Measurements from ENCODE around the gene USH2A. TPM values are rescaled to one million over a fixed set of nuclear protein-coding genes. Genes with fewer than 3 reads are reported as not detected.

USH2A gene
- polyA plus RNA-seq, 3 donors = not detected

DNA sequence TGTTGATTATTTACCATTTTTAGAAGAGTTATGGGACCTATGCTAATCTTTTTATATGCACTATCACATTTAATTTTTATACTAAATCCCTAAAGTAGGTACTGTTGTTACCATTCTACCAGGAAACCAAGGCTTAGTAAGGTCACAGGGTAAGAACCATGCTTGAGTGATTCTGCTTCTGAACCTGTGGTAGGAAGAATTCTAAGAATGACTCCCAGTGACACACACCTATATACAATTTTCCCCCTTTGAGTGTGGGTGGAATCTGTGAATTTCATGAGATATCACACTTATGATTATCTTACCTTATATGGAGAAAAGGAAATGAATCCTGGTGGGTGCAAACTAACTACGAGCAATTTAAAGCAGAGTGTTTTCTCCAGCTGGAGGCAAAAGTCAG, 391.0 kb downstream of the USH2A start:
- no CpG with 5 or more reads among the region's 1 CpG for WGBS (ENCODE audit: insufficient coverage)
- H3K27ac ChIP-seq (ENCODE audit: low read depth in 1 of 2, low read length in 2 of 2) = no peak overlapping the region
- Mint-ChIP-seq H3K9me3 (no peaks in the 10 kb centered on the region), H3K27me3 (ENCODE audit: low read depth in 3 of 3) (peaks cover 0 to 1% (median 0%) of the 10 kb centered on the region in 3 donors), H3K36me3 (no peaks in the 10 kb centered on the region), H3K27ac (no peak overlapping the region), H3K4me3 (no peak overlapping the region), H3K4me1 (no peaks in the 10 kb centered on the region)
- no peak overlapping the region for H3K4me2 ChIP-seq (replicated peaks; ENCODE audit: extremely low read depth, low read length, poor library complexity, severe bottlenecking)
- no peaks in the 10 kb centered on the region for H3K9me3 ChIP-seq (replicated peaks in 1 of 2; ENCODE audit: control insufficient read depth in 1 of 2, insufficient read depth in 1 of 2, low read length in 2 of 2)
- no peaks in the 10 kb centered on the region for H3K36me3 ChIP-seq (replicated peaks in 1 of 2; ENCODE audit: control insufficient read depth in 1 of 2, insufficient read depth in 2 of 2, low read length in 2 of 2)
- no peak overlapping the region for H3K4me3 ChIP-seq (replicated peaks in 1 of 3; ENCODE audit: low read depth in 2 of 3, low read length in 3 of 3)
- intact Hi-C loops (cut with micrococcal nuclease) = no loop called here
- H3K9ac ChIP-seq (ENCODE audit: insufficient read depth, low read length, poor library complexity, severe bottlenecking) = no peak overlapping the region
- H4K20me1 ChIP-seq (ENCODE audit: insufficient read depth, low read length) = no peaks in the 10 kb centered on the region
- H3K27me3 ChIP-seq (ENCODE audit: control insufficient read depth in 2 of 2, insufficient read depth in 2 of 2, low read length in 2 of 2) = no peaks in the 10 kb centered on the region
- H2AFZ ChIP-seq (ENCODE audit: insufficient read depth, low read depth, low read length, poor library complexity, severe bottlenecking) = no peak overlapping the region
- DNase-seq = no peak
- no peaks in the 10 kb centered on the region for H3K79me2 ChIP-seq (ENCODE audit: insufficient read depth, low read length)
- no peaks in the 10 kb centered on the region for H3K4me1 ChIP-seq (ENCODE audit: control insufficient read depth in 1 of 2, insufficient read depth in 2 of 2, low read length in 2 of 2)
- TF ChIP-seq, protein P1, sequence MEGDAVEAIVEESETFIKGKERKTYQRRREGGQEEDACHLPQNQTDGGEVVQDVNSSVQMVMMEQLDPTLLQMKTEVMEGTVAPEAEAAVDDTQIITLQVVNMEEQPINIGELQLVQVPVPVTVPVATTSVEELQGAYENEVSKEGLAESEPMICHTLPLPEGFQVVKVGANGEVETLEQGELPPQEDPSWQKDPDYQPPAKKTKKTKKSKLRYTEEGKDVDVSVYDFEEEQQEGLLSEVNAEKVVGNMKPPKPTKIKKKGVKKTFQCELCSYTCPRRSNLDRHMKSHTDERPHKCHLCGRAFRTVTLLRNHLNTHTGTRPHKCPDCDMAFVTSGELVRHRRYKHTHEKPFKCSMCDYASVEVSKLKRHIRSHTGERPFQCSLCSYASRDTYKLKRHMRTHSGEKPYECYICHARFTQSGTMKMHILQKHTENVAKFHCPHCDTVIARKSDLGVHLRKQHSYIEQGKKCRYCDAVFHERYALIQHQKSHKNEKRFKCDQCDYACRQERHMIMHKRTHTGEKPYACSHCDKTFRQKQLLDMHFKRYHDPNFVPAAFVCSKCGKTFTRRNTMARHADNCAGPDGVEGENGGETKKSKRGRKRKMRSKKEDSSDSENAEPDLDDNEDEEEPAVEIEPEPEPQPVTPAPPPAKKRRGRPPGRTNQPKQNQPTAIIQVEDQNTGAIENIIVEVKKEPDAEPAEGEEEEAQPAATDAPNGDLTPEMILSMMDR (IDR thresholded peaks at IDR 0.05) = no peak

GRCh38 chr1:216028631-216029030, 394.6 kb downstream of the USH2A start:
- H3K9ac ChIP-seq (ENCODE audit: insufficient read depth, low read length, poor library complexity, severe bottlenecking) = no peak overlapping the region
- no peak overlapping the region for H3K4me3 Mint-ChIP-seq
- no peaks in the 10 kb centered on the region for H3K4me1 Mint-ChIP-seq
- TF ChIP-seq, protein P1 (IDR thresholded peaks at IDR 0.05) = no peak
- intact Hi-C loops (cut with micrococcal nuclease) = no loop called here
- H3K4me1 ChIP-seq (ENCODE audit: control insufficient read depth in 1 of 2, insufficient read depth in 2 of 2, low read length in 2 of 2) = no peaks in the 10 kb centered on the region
- H3K36me3 Mint-ChIP-seq = no peaks in the 10 kb centered on the region
- no CpG with 5 or more reads among the region's 1 CpG for WGBS (ENCODE audit: insufficient coverage)
- H3K9me3 Mint-ChIP-seq = no peaks in the 10 kb centered on the region
- H2AFZ ChIP-seq (ENCODE audit: insufficient read depth, low read depth, low read length, poor library complexity, severe bottlenecking) = no peak overlapping the region
- no peak overlapping the region for H3K4me2 ChIP-seq (replicated peaks; ENCODE audit: extremely low read depth, low read length, poor library complexity, severe bottlenecking)
- no peak overlapping the region for H3K27ac ChIP-seq (ENCODE audit: low read depth in 1 of 2, low read length in 2 of 2)
- H3K27me3 Mint-ChIP-seq (ENCODE audit: low read depth in 3 of 3) = peaks cover 0 to 1% (median 0%) of the 10 kb centered on the region in 3 donors
- no peaks in the 10 kb centered on the region for H4K20me1 ChIP-seq (ENCODE audit: insufficient read depth, low read length)
- H3K79me2 ChIP-seq (ENCODE audit: insufficient read depth, low read length) = no peaks in the 10 kb centered on the region
- H3K36me3 ChIP-seq (replicated peaks in 1 of 2; ENCODE audit: control insufficient read depth in 1 of 2, insufficient read depth in 2 of 2, low read length in 2 of 2) = no peaks in the 10 kb centered on the region
- H3K27me3 ChIP-seq (ENCODE audit: control insufficient read depth in 2 of 2, insufficient read depth in 2 of 2, low read length in 2 of 2) = no peaks in the 10 kb centered on the region
- no peaks in the 10 kb centered on the region for H3K9me3 ChIP-seq (replicated peaks in 1 of 2; ENCODE audit: control insufficient read depth in 1 of 2, insufficient read depth in 1 of 2, low read length in 2 of 2)
- H3K27ac Mint-ChIP-seq = no peak overlapping the region
- H3K4me3 ChIP-seq (replicated peaks in 1 of 3; ENCODE audit: low read depth in 2 of 3, low read length in 3 of 3) = no peak overlapping the region
- no peak for DNase-seq
